Measurements from ENCODE around the gene HS3ST4.

The HS3ST4 gene

DNA sequence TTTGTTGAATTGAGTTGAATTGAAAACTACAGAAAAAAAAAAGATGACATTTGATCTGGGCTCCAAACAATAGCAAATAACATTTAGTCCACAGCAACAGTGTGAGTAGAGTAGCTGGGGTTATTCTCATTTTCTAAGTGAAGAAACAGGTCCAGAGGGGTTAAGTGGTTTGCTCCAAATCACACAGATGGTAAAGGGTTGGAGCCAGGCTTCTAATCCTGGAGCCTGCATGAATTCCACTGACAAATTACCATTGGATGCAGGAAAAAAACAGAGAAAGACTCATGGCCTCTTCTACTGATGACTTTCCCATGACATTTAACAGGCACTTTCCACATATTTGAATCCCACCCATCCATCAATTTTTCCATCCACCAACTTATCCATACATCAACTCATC lies 182.4 kb downstream of the HS3ST4 start:
- TF ChIP-seq, protein P1, sequence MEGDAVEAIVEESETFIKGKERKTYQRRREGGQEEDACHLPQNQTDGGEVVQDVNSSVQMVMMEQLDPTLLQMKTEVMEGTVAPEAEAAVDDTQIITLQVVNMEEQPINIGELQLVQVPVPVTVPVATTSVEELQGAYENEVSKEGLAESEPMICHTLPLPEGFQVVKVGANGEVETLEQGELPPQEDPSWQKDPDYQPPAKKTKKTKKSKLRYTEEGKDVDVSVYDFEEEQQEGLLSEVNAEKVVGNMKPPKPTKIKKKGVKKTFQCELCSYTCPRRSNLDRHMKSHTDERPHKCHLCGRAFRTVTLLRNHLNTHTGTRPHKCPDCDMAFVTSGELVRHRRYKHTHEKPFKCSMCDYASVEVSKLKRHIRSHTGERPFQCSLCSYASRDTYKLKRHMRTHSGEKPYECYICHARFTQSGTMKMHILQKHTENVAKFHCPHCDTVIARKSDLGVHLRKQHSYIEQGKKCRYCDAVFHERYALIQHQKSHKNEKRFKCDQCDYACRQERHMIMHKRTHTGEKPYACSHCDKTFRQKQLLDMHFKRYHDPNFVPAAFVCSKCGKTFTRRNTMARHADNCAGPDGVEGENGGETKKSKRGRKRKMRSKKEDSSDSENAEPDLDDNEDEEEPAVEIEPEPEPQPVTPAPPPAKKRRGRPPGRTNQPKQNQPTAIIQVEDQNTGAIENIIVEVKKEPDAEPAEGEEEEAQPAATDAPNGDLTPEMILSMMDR (IDR thresholded peaks at IDR 0.05; ENCODE audit: low read depth, low read length, missing control alignments), result no peak
- in situ Hi-C loops (cut with HindIII; ENCODE audit: low sequenced_read_pairs), result loop anchor here (25.0 kb wide), 1 partner anchor 1238 kb away; no protein-coding TSS in a partner anchor
- DNase-seq (ENCODE audit: low read depth), result no peak
- no peak overlapping the region for H3K4me3 ChIP-seq (ENCODE audit: low read depth, low read length)

DNA sequence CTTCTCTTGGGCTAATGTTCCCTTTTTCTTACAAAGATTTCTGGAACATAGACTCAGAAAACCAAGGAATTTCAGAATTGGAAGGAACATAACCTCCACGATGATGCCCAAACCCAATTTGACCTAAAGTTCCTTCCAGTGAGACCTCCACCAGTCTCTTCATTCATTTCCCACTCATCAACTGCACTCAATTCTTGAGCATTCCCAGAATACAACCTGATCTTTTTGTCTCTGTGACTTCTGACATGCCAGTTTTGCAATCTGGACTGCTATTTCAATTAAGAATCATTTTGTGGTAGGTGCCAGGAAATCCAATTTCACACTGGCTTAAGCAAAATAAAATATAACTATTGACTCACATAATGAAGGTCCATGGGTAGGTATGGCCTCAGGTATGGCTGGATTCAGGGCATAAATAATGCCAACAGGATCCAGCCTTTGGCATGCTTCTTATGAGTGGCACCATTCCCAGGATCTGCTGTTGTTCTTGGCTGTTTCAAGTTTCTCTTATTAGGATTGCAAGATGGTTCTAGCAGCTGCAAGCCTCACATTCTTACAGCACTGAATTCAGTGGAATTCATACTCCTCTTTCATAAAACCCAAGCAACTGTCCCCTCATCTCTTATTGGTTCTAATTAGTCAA lies 184.3 kb downstream of the HS3ST4 start:
- TF ChIP-seq, protein P1 (IDR thresholded peaks at IDR 0.05; ENCODE audit: low read depth, low read length, missing control alignments), result no peak
- DNase-seq (ENCODE audit: low read depth), result no peak
- in situ Hi-C loops (cut with HindIII; ENCODE audit: low sequenced_read_pairs), result no loop called here
- no peak overlapping the region for H3K4me3 ChIP-seq (ENCODE audit: low read depth, low read length)

DNA sequence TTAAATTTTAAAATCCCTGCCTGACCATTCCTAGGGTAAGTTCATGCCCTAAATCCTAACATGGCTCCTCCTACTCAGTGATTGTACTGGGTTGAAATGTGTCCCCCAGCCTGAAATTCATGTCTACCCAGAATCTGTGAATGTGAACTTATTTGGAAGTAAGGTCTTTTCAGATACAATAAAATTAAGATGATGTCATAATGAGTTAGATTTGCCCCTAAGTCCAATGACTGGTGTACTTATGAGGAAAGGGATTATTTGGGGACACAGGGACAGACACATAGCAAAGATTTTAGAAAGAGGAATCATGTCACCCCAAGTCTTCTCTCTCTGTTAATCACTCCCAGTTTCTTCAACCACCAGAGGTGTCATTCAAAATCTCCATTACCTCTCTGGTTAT lies 185.3 kb downstream of the HS3ST4 start:
- in situ Hi-C loops (cut with HindIII; ENCODE audit: low sequenced_read_pairs), result no loop called here
- no peak overlapping the region for H3K4me3 ChIP-seq (ENCODE audit: low read depth, low read length)
- DNase-seq (ENCODE audit: low read depth), result no peak
- TF ChIP-seq, protein P1 (IDR thresholded peaks at IDR 0.05; ENCODE audit: low read depth, low read length, missing control alignments), result no peak

DNA sequence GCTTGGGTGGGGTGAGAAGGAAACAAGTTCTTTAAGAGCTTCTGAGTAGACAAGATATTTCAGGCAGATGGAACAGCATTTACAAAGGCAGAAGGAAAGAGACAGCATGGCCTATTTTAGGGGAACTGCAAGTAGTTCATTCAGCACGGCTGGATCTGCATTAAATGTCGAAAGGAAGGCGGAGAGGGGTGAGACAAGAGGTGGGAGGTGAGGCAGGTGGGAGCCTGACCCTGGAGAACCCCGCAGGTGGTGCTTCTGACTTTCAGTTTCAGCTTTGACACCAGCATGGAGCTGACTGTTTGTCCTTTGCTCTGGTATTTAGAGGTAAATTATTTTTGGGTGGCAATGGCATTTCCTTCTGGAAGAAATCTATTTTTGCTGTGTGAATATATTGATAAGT lies 194.8 kb downstream of the HS3ST4 start:
- in situ Hi-C loops (cut with HindIII; ENCODE audit: low sequenced_read_pairs), result loop anchor here (5.0 kb wide), 1 partner anchor 34 kb away; no protein-coding TSS in a partner anchor
- TF ChIP-seq, protein P1 (IDR thresholded peaks at IDR 0.05; ENCODE audit: low read depth, low read length, missing control alignments), result no peak
- DNase-seq (ENCODE audit: low read depth), result no peak
- no peak overlapping the region for H3K4me3 ChIP-seq (ENCODE audit: low read depth, low read length)

DNA sequence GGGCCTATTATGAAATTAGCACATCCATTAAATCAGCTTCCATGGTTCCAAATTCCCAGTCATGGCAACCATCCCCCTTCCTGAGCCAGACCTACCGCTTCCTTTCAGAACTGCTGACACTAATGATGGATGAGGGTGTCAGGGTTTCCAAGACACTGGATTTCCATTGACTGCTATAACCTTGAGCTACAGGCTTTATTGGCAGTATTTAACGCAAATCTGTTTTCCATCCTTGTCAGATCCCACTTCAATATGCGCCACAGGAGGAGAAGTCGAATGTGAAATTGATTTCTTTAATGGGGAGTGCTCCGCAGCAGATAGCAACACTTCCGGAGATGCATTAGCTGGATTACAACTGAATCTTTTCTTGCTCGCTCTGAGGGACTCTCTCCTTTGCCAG lies 197.1 kb downstream of the HS3ST4 start:
- TF ChIP-seq, protein P1 (IDR thresholded peaks at IDR 0.05; ENCODE audit: low read depth, low read length, missing control alignments), result no peak
- in situ Hi-C loops (cut with HindIII; ENCODE audit: low sequenced_read_pairs), result loop anchor here (5.0 kb wide), 1 partner anchor 37 kb away; no protein-coding TSS in a partner anchor
- DNase-seq (ENCODE audit: low read depth), result no peak
- no peak overlapping the region for H3K4me3 ChIP-seq (ENCODE audit: low read depth, low read length)

DNA sequence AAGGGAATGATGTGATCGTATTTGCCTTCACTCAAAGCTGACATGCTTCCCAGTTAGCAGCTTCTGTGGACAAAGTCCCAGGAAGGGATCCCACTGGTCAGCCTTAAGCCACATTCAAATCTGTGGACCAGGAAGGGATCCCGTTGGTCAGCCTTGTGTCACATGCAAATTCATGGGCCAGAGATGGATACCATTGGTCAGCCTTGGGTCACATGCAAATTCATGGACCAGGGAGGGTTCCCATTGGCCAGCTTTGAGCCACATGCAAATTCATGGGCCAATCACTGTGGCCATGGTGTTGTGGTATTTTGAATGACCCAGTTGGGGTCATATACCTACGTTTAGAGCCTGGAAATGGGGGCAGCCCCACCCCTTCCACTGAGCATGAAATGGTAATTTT lies 201.6 kb downstream of the HS3ST4 start:
- TF ChIP-seq, protein P1 (IDR thresholded peaks at IDR 0.05; ENCODE audit: low read depth, low read length, missing control alignments), result no peak
- H3K4me3 ChIP-seq (ENCODE audit: low read depth, low read length), result no peak overlapping the region
- DNase-seq (ENCODE audit: low read depth), result no peak
- in situ Hi-C loops (cut with HindIII; ENCODE audit: low sequenced_read_pairs), result no loop called here
